Measurements from ENCODE around the gene PRKCA.

GRCh38 chr17:66347661-66348514 lies 45.5 kb downstream of the PRKCA start:
- no peak for TF ChIP-seq CTCF (IDR thresholded peaks at IDR 0.05; ENCODE audit: low read depth, low read length, poor library complexity, severe bottlenecking)
- TF ChIP-seq EZH2phosphoT487 (IDR thresholded peaks at IDR 0.05; ENCODE audit: borderline replicate concordance, low read length) = no peak

All from DOHH2 (cell line).